ENCODE results near the gene RAB40A. TPM values are rescaled to one million over a fixed set of nuclear protein-coding genes. Genes with fewer than 3 reads are reported as not detected.
"Not testable (repeated sequence)": the region's sequence is repeated elsewhere in the genome, so short reads cannot be mapped to it uniquely, and the experiment has no call there.

RAB40A gene
- total RNA-seq, 1 experiment from 2014 or later: not detected

GRCh38 chrX:103488794-103489193 is 30.5 kb downstream of the RAB40A start:
- DNase-seq: no peak
- H3K36me3 ChIP-seq: no peaks in the 10 kb centered on the region

GRCh38 chrX:103488332-103488731 is 31.0 kb downstream of the RAB40A start:
- H3K27me3 ChIP-seq: no peaks in the 10 kb centered on the region
- DNase-seq: no peak
- no peaks in the 10 kb centered on the region for H3K9me3 ChIP-seq
- H3K4me3 ChIP-seq: no peak overlapping the region
- no peaks in the 10 kb centered on the region for H3K36me3 ChIP-seq

More at GRCh38 chrX:103488794-103489193, 30.5 kb downstream of the RAB40A start:
- Histone ChIP-seq H3K4me3 (no peak overlapping the region), H3K9me3 (no peaks in the 10 kb centered on the region), H3K27me3 (no peaks in the 10 kb centered on the region)

- H3K27me3 ChIP-seq: no peaks in the 10 kb centered on the region
- H3K4me3 ChIP-seq: no peak overlapping the region
- no peaks in the 10 kb centered on the region for H3K36me3 ChIP-seq
- DNase-seq: no peak
- H3K9me3 ChIP-seq: no peaks in the 10 kb centered on the region
Observed at GRCh38 chrX:103483720-103484119, 35.6 kb downstream of the RAB40A start.

- H3K4me3 ChIP-seq: no peak overlapping the region
- DNase-seq: no peak
- no peaks in the 10 kb centered on the region for H3K27me3 ChIP-seq
- no peaks in the 10 kb centered on the region for H3K9me3 ChIP-seq
- H3K36me3 ChIP-seq: no peaks in the 10 kb centered on the region
Observed at GRCh38 chrX:103480526-103480925, 38.8 kb downstream of the RAB40A start.

- no peaks in the 10 kb centered on the region for H3K9me3 ChIP-seq
- H3K36me3 ChIP-seq: no peaks in the 10 kb centered on the region
- no peaks in the 10 kb centered on the region for H3K27me3 ChIP-seq
- H3K4me3 ChIP-seq: no peak overlapping the region
- DNase-seq: no peak
Observed at GRCh38 chrX:103477496-103477895, 41.8 kb downstream of the RAB40A start.

GRCh38 chrX:103475381-103475780 is 43.9 kb downstream of the RAB40A start:
- no peaks in the 10 kb centered on the region for H3K36me3 ChIP-seq
- no peak overlapping the region for H3K4me3 ChIP-seq
- DNase-seq: no peak
- H3K9me3 ChIP-seq: no peaks in the 10 kb centered on the region
- no peaks in the 10 kb centered on the region for H3K27me3 ChIP-seq

- not testable (repeated sequence) for H3K27me3 ChIP-seq, DNase-seq, H3K9me3 ChIP-seq, H3K4me3 ChIP-seq, H3K36me3 ChIP-seq
Observed at GRCh38 chrX:103469977-103470376, 49.3 kb downstream of the RAB40A start.

- no peak overlapping the region for H3K4me3 ChIP-seq
- no peak for DNase-seq
Observed at GRCh38 chrX:103467887-103468286, 51.4 kb downstream of the RAB40A start.

GRCh38 chrX:103467156-103467555 is 52.1 kb downstream of the RAB40A start:
- H3K27me3 ChIP-seq: no peaks in the 10 kb centered on the region
- no peak for DNase-seq
- no peaks in the 10 kb centered on the region for H3K36me3 ChIP-seq
- no peak overlapping the region for H3K4me3 ChIP-seq
- no peaks in the 10 kb centered on the region for H3K9me3 ChIP-seq

More at GRCh38 chrX:103467887-103468286, 51.4 kb downstream of the RAB40A start:
- H3K27me3 ChIP-seq: no peaks in the 10 kb centered on the region
- no peaks in the 10 kb centered on the region for H3K36me3 ChIP-seq
- no peaks in the 10 kb centered on the region for H3K9me3 ChIP-seq

GRCh38 chrX:103464774-103465117 is 54.5 kb downstream of the RAB40A start:
- no peaks in the 10 kb centered on the region for H3K36me3 ChIP-seq
- peak overlapping the region; percentile 25; the same call in 1 of the 2 replicates for H3K4me3 ChIP-seq
- no peaks in the 10 kb centered on the region for H3K9me3 ChIP-seq
- peak; percentile 32 for DNase-seq
- H3K27me3 ChIP-seq: no peaks in the 10 kb centered on the region

GRCh38 chrX:103464072-103464773 is 55.1 kb downstream of the RAB40A start:
- H3K9me3 ChIP-seq: no peaks in the 10 kb centered on the region
- no peaks in the 10 kb centered on the region for H3K36me3 ChIP-seq
- DNase-seq: peak; percentile 22
- H3K4me3 ChIP-seq: peak overlapping the region; percentile 25
- no peaks in the 10 kb centered on the region for H3K27me3 ChIP-seq

GRCh38 chrX:103461156-103461555 is 58.1 kb downstream of the RAB40A start:
- H3K27me3 ChIP-seq: no peaks in the 10 kb centered on the region
- H3K36me3 ChIP-seq: no peaks in the 10 kb centered on the region
- no peak overlapping the region for H3K4me3 ChIP-seq
- no peak for DNase-seq
- H3K9me3 ChIP-seq: no peaks in the 10 kb centered on the region

GRCh38 chrX:103460001-103460755 is 59.1 kb downstream of the RAB40A start:
- not testable (repeated sequence) for H3K27me3 ChIP-seq, H3K36me3 ChIP-seq, DNase-seq, H3K4me3 ChIP-seq, H3K9me3 ChIP-seq

- Histone ChIP-seq H3K4me3 (no peak overlapping the region), H3K9me3 (no peaks in the 10 kb centered on the region), H3K27me3 (no peaks in the 10 kb centered on the region), H3K36me3 (no peaks in the 10 kb centered on the region)
- peak; percentile 64 for DNase-seq
Observed at GRCh38 chrX:103453655-103454054, 65.6 kb downstream of the RAB40A start.

Other genes with a start within 250 kb of the RAB40A start
- not detected in 2 replicates for gene TCEAL5, start 242.7 kb downstream of the RAB40A start, total RNA-seq (2014; rRNA removed; shearing (Covaris generic); ENCODE audit: low replicate concordance)
- 0.57 TPM in 1 of 2 replicates, not detected in the other for gene BEX2, start 208.5 kb downstream of the RAB40A start, total RNA-seq (2014; rRNA removed; shearing (Covaris generic); ENCODE audit: low replicate concordance)
- not detected in 2 replicates for gene TCEAL7, start 189.2 kb downstream of the RAB40A start, total RNA-seq (2014; rRNA removed; shearing (Covaris generic); ENCODE audit: low replicate concordance)
- 44.1 and 97.3 TPM in 2 replicates for gene TCEAL9, start 163.0 kb downstream of the RAB40A start, total RNA-seq (2014; rRNA removed; shearing (Covaris generic); ENCODE audit: low replicate concordance)
- gene BEX3, start 143.0 kb downstream of the RAB40A start, total RNA-seq (2014; rRNA removed; shearing (Covaris generic); ENCODE audit: low replicate concordance): 153 and 210 TPM in 2 replicates
- gene TCEAL4, start 66.0 kb upstream of the RAB40A start, total RNA-seq (2014; rRNA removed; shearing (Covaris generic); ENCODE audit: low replicate concordance): 12.9 and 22.8 TPM in 2 replicates
- 1.0 TPM in 1 of 2 replicates, not detected in the other for gene TCEAL3, start 88.5 kb upstream of the RAB40A start, total RNA-seq (2014; rRNA removed; shearing (Covaris generic); ENCODE audit: low replicate concordance)
- 25.0 and 63.8 TPM in 2 replicates for gene TCEAL1, start 109.5 kb upstream of the RAB40A start, total RNA-seq (2014; rRNA removed; shearing (Covaris generic); ENCODE audit: low replicate concordance)
- gene MORF4L2, start 167.2 kb upstream of the RAB40A start, total RNA-seq (2014; rRNA removed; shearing (Covaris generic); ENCODE audit: low replicate concordance): 919 and 2,011 TPM in 2 replicates
- gene TMEM31, start 191.4 kb upstream of the RAB40A start, total RNA-seq (2014; rRNA removed; shearing (Covaris generic); ENCODE audit: low replicate concordance): not detected in 2 replicates